Femur (tissue), 1 donor: ENCODE results near the gene MSI2.

Experiments used
- DNase-seq: peaks from one replicate; pipeline ENCODE4 v3.0.0-alpha.2; 2017

Gene MSI2

GRCh38 chr17:57350266-57350665 lies 93.9 kb downstream of the MSI2 start:
- no peak for DNase-seq

GRCh38 chr17:57352665-57353175 lies 96.4 kb downstream of the MSI2 start:
- no peak for DNase-seq

GRCh38 chr17:57354673-57355072 lies 98.3 kb downstream of the MSI2 start:
- no peak for DNase-seq

GRCh38 chr17:57355090-57355859 lies 99.0 kb downstream of the MSI2 start:
- DNase-seq = peak; percentile 38

- DNase-seq = no peak
These were observed 99.9 kb downstream of the MSI2 start for GRCh38 chr17:57356153-57356718.

- DNase-seq = no peak
These were observed 100.5 kb downstream of the MSI2 start for GRCh38 chr17:57356719-57357391.

- DNase-seq = no peak
These were observed 101.1 kb downstream of the MSI2 start for GRCh38 chr17:57357392-57357784.

- DNase-seq = no peak
These were observed 101.6 kb downstream of the MSI2 start for GRCh38 chr17:57357830-57358430.

- no peak for DNase-seq
These were observed 103.9 kb downstream of the MSI2 start for GRCh38 chr17:57360266-57360665.

- DNase-seq = no peak
These were observed 106.7 kb downstream of the MSI2 start for GRCh38 chr17:57362797-57363556.

- no peak for DNase-seq
These were observed 107.3 kb downstream of the MSI2 start for GRCh38 chr17:57363580-57363979.

GRCh38 chr17:57363998-57364643 lies 107.8 kb downstream of the MSI2 start:
- DNase-seq = no peak

GRCh38 chr17:57365420-57365819 lies 109.1 kb downstream of the MSI2 start:
- no peak for DNase-seq

GRCh38 chr17:57366177-57366557 lies 109.8 kb downstream of the MSI2 start:
- DNase-seq = no peak

GRCh38 chr17:57366558-57367351 lies 110.4 kb downstream of the MSI2 start:
- no peak for DNase-seq

GRCh38 chr17:57368637-57369336 lies 112.5 kb downstream of the MSI2 start:
- no peak for DNase-seq

- DNase-seq = no peak
These were observed 113.2 kb downstream of the MSI2 start for GRCh38 chr17:57369509-57369945.

GRCh38 chr17:57370037-57370581 lies 113.8 kb downstream of the MSI2 start:
- DNase-seq = no peak

GRCh38 chr17:57370619-57371018 lies 114.3 kb downstream of the MSI2 start:
- DNase-seq = no peak

- DNase-seq = no peak
These were observed 115.8 kb downstream of the MSI2 start for GRCh38 chr17:57372156-57372555.
